GM13977 (cell line): Measurements from ENCODE around the gene COASY.

Experiments
- DNase-seq: peaks from one replicate; pipeline ENCODE4 v3.0.0; 2012; ENCODE audit warnings: low spot score
- in situ Hi-C: fragments of 300-500 bp; cut with MboI; formaldehyde crosslinking; loops from one replicate; pipeline ENCODE4 v1.12.0; 2022; ENCODE audit warnings: low sequenced_read_pairs, low pct_unique_long_range_greater_than_20kb, mixed read lengths, inconsistent platforms; ENCODE audit not compliant: unreplicated experiment
- TF ChIP-seq, protein P1 (sequence below): IDR thresholded peaks from 2 replicates; pipeline ENCODE4 v1.5.1; 2012; ENCODE audit warnings: mild to moderate bottlenecking, control low read depth; ENCODE audit not compliant: insufficient read depth; ENCODE audit errors: extremely low read depth, missing control alignments

Gene COASY

DNA sequence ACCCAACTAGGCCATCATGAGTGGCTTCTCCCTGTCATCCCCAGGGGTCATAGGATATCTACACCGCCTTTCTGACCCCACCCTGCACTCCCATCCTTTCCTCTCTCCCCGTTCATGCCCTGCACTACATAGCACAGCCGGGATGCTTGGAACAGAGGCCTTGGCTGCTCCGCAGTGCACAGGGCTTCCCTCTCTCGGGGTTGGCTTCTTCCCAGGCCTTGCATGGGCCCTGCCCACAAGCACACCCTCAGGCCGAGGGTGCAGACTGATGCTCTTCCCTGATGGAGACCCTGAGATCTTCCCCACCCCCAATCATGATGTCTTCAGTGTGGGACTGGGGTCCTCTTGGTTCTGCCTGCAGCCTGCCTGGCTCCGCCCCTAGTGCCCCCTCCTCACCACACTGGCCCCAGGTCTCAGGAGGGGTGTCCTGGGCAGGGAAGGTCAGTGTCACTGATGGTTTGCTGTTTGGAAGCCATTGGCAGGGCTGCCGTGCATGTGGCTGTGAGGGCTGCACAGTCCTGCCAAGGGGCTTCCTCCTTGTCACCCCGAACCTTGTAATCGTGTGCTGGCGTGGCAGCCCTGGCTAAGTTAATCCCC is 40.2 kb upstream of the COASY start:
- no peak for DNase-seq
- in situ Hi-C loops: loop anchor here (25.0 kb wide), 1 partner anchor 209 kb away; no protein-coding TSS in a partner anchor
- TF ChIP-seq, protein P1, sequence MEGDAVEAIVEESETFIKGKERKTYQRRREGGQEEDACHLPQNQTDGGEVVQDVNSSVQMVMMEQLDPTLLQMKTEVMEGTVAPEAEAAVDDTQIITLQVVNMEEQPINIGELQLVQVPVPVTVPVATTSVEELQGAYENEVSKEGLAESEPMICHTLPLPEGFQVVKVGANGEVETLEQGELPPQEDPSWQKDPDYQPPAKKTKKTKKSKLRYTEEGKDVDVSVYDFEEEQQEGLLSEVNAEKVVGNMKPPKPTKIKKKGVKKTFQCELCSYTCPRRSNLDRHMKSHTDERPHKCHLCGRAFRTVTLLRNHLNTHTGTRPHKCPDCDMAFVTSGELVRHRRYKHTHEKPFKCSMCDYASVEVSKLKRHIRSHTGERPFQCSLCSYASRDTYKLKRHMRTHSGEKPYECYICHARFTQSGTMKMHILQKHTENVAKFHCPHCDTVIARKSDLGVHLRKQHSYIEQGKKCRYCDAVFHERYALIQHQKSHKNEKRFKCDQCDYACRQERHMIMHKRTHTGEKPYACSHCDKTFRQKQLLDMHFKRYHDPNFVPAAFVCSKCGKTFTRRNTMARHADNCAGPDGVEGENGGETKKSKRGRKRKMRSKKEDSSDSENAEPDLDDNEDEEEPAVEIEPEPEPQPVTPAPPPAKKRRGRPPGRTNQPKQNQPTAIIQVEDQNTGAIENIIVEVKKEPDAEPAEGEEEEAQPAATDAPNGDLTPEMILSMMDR: no peak

DNA sequence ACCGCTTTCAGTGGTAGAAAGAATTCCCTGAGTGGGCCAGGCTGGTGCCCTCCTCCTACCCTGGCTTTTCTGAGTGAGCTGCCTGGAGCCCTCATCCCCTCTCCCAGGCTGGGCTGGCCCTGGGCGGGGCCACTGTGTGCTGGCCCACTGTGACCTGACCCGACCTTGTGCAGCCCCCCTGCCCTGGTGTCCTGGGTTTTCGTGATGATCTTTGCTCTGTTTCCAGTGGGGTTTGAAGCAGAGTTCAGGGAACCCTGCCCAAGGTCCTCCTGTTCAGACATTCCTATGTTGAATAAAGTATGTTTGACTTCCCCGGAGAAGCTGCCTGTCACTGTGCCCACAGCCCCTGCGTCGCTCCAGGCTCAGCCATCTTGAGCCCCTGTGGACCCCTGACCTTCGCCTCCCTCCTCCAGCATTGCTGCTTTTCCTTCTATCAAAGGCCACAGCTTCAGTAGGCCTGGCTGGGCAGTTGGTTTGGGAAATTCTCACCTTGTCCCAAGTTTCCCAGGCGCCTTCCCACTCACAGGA is 39.6 kb upstream of the COASY start:
- TF ChIP-seq, protein P1: no peak
- in situ Hi-C loops: loop anchor here (25.0 kb wide), 1 partner anchor 210 kb away; no protein-coding TSS in a partner anchor
- no peak for DNase-seq

DNA sequence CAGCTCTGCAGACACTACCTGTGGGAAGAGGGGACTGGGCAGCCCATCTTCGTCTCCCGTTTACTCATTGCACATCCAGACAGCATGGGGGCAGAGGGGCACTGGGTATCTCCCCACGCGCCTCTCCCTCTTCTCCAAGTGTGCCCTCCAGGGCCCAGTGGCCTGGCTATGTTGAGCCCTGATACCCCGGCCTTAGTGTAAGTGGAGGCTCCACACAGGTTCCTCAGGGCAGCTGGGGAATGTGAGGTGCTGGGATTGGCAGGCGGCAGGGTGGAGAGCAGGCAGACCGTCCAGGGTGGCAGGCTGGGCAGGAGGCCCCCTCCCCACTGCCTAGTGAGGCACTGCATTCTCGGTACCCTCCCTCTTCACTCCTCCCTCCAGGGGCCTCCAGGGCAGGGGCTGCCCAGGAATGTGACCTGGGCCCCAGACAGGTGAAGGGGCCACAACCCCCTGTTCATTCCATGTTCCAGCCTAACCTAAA is 39.1 kb upstream of the COASY start:
- no peak for DNase-seq
- TF ChIP-seq, protein P1: no peak
- in situ Hi-C loops: loop anchor here (25.0 kb wide), 1 partner anchor 211 kb away; no protein-coding TSS in a partner anchor

DNA sequence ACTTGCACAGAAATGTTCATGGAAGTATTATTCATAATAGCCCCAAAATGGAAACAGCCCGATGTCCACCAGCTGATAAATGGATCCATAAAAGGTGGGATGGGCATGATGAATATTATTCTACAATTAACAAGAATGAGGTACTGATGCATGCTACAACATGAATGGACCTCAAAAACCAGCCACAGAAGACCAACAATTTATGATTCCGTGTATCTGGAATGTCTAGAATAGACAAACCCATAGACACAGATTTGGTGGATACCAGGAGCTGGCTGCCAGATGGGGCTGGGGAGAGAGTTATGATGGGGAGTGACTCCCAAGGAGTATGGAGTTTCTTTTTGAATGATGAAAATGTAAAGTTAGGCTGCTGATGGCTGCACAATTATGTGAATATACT is 36.7 kb upstream of the COASY start:
- TF ChIP-seq, protein P1: no peak
- in situ Hi-C loops: no loop called here
- no peak for DNase-seq

DNA sequence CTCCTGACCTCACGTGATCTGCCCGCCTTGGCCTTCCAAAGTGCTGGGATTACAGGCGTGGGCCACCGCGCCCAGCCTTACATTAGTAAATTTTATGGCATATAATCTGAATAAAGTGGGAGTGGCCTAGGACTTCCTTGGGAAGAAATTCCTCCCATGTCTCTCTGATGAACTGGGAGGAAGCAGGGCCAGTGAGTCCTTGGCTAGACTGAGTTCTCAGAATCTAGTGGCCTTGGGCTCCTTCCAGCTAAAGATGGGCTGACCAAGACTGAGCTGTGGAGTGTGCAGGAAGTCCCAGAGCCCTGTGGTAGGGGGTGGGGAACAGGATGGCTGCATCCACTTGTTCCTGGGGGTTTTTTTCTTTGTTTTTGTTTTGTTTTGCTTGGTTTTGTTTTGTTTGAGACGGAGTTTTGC is 35.9 kb upstream of the COASY start:
- in situ Hi-C loops: no loop called here
- DNase-seq: no peak
- TF ChIP-seq, protein P1: no peak

DNA sequence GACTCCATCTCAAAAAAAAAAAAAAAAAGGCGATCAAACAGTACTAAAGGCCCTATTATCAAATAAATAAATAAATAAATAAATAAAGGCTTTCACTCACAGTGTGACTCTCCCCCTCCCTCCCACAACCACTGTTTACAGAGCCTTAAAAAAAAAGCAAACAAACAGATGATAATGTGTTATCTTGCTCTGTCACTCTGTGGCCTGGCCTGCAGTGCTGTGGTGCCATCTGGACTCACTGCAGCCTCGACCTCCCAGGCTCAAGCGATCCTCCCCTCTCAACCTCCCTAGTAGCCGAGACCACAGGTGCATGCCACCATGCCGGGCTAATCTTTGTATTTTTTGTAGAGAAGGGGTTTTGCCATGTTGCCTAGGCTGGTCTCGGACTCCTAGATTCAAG is 34.0 kb upstream of the COASY start:
- TF ChIP-seq, protein P1: no peak
- no peak for DNase-seq
- in situ Hi-C loops: no loop called here
